Ramos (cell line): ENCODE measurements around the gene ZSWIM5.

Experiments
- in situ Hi-C: fragments of 300-500 bp; cut with MboI; formaldehyde crosslinking; loops from one replicate; pipeline ENCODE4 v1.14.3; 2022; ENCODE audit warnings: low sequenced_read_pairs; ENCODE audit not compliant: unreplicated experiment

ZSWIM5 gene

DNA sequence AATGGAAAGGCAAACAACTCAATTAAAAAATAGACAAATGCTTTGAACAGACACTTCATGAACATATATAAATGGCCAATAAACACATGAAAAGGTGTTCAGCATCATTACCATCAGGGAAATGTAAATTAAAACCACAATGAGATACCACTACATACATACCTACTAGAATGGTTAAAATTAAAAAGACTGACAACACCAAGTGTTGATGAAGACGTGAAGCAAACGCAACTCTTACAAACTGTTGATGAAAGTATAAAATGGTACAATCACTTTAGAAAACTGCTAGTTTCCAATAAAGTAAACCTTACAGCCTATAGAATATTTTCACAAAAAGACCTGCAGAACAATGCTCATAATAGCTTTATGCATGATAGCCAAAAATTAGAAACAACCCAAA lies 230.2 kb downstream of the ZSWIM5 start:
- in situ Hi-C loops: no loop called here

- in situ Hi-C loops: no loop called here
Measured at GRCh38 chr1:44973645-44974044, 232.8 kb downstream of the ZSWIM5 start.

DNA sequence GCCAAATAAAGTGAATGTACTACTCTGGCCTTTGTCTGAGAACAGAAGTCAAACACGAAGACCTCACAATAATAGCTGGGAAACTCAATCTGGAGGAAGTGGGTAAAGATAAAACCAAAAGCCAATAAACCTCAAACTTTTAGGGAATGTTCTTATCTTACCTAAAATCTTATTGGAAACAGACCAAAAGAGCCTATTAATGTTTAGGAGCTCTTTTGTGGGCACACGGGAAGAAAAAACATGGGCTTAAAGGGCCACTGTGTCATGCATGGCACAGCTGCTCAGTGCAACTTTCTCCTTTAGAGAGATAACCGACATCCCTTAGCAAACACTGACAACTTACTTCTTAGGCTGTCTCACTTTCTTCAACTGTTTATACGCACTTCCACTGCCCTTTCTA lies 236.1 kb downstream of the ZSWIM5 start:
- in situ Hi-C loops: no loop called here
